K562 (cell line): ENCODE measurements around the gene GRWD1. TPM values are rescaled to one million over a fixed set of nuclear protein-coding genes. Genes with fewer than 3 reads are reported as not detected.

Experiments
- CCAR2 ChIP-seq: fragments of 200-400 bp; formaldehyde crosslinking; IDR thresholded peaks from 2 replicates; pipeline ENCODE4 v1.6.1; 2017; ENCODE audit warnings: mild to moderate bottlenecking, low read depth, low read length
- CGGBP1 ChIP-seq: fragments of 250-450 bp; sonication (Bioruptor Pico); IDR thresholded peaks from 2 replicates; pipeline ENCODE4 v1.9.0; 2021; ENCODE audit warnings: mild to moderate bottlenecking
- FOSL1 ChIP-seq: fragments of 200-800 bp; sonication (Bioruptor generic); conservative IDR thresholded peaks from 2 replicates; pipeline ENCODE4 v1.6.1; 2016; ENCODE audit warnings: missing genetic modification characterization, missing compliant biosample characterization
- KLF16 ChIP-seq: IDR thresholded peaks from 2 replicates; pipeline ENCODE4 v1.6.1; 2016; ENCODE audit warnings: antibody characterized with exemption
- NR2C2 ChIP-seq, 2 experiments: fragments of 200-800 bp in 1 of 2; sonication (Bioruptor generic) in 1 of 2; sonication (generic) in 1 of 2; formaldehyde crosslinking in 1 of 2; IDR thresholded peaks; 2 replicates each; pipeline versions ENCODE4 v1.6.1 to v1.8.0; 2016 to 2022; ENCODE audit warnings: mild to moderate bottlenecking in 1 of 2, missing compliant biosample characterization in 1 of 2, missing genetic modification characterization in 1 of 2, missing genetic modification reagents in 1 of 2
- RCOR1 ChIP-seq, 2 experiments: IDR thresholded peaks; 2 replicates each; pipeline ENCODE4 v1.6.1; 2012; ENCODE audit warnings: low read depth in 2 of 2, low read length in 2 of 2, borderline replicate concordance in 1 of 2, improper control_type of control experiment in 1 of 2
- RFX5 ChIP-seq: IDR thresholded peaks from 2 replicates; pipeline ENCODE4 v1.6.1; 2011; ENCODE audit warnings: low read depth, mild to moderate bottlenecking, improper control_type of control experiment, low read length
- SIN3A ChIP-seq, 2 experiments: fragments of 150-350 bp in 1 of 2; IDR thresholded peaks; 2 replicates each; pipeline ENCODE4 v1.6.1; 2011 to 2016; ENCODE audit warnings: borderline replicate concordance in 2 of 2, low read depth in 2 of 2, low read length in 2 of 2, mild to moderate bottlenecking in 2 of 2, moderate library complexity in 2 of 2; ENCODE audit not compliant: control insufficient read depth in 1 of 2
- SLC30A9 ChIP-seq: fragments of 250-450 bp; sonication (Bioruptor Pico); IDR thresholded peaks from 2 replicates; pipeline ENCODE4 v1.8.0; 2022; ENCODE audit warnings: mild to moderate bottlenecking, moderate library complexity
- SMAD2 ChIP-seq: fragments of 150-350 bp; IDR thresholded peaks from 2 replicates; pipeline ENCODE4 v1.6.1; 2014; ENCODE audit warnings: low read depth, mild to moderate bottlenecking, low read length
- SMARCC2 ChIP-seq: fragments of 450-650 bp; IDR thresholded peaks from 2 replicates; pipeline ENCODE4 v1.6.1; 2017; ENCODE audit warnings: antibody characterized with exemption, moderate library complexity, mild to moderate bottlenecking, low read depth
- SP2 ChIP-seq: IDR thresholded peaks from 2 replicates; pipeline ENCODE4 v1.6.1; 2011; ENCODE audit warnings: mild to moderate bottlenecking, low read depth, low read length, moderate library complexity; ENCODE audit not compliant: poor library complexity, severe bottlenecking; ENCODE audit errors: extremely low read depth
- STAG1 ChIP-seq: sonication (generic); formaldehyde crosslinking; IDR thresholded peaks from 2 replicates; pipeline ENCODE4 v1.5.0; 2020; ENCODE audit warnings: missing genetic modification reagents, borderline replicate concordance
- TAF9B ChIP-seq: fragments of 450-650 bp; IDR thresholded peaks from 2 replicates; pipeline ENCODE4 v1.6.1; 2018; ENCODE audit warnings: mild to moderate bottlenecking; ENCODE audit not compliant: partially characterized antibody
- ZNF316 ChIP-seq: fragments of 450-650 bp; IDR thresholded peaks from 2 replicates; pipeline ENCODE4 v1.6.1; 2016
- ZNF551 ChIP-seq: fragments of 250-450 bp; sonication (Bioruptor Pico); IDR thresholded peaks from 2 replicates; pipeline ENCODE4 v1.5.0; 2021; ENCODE audit warnings: mild to moderate bottlenecking, moderate library complexity
- ZNF57 ChIP-seq: fragments of 450-650 bp; formaldehyde crosslinking; IDR thresholded peaks from 2 replicates; pipeline ENCODE4 v1.4.0; 2020; ENCODE audit warnings: mild to moderate bottlenecking, moderate library complexity
- ZNF778 ChIP-seq: fragments of 450-650 bp; formaldehyde crosslinking; IDR thresholded peaks from 2 replicates; pipeline ENCODE4 v1.4.0; 2020; ENCODE audit warnings: mild to moderate bottlenecking, moderate library complexity
- ZSCAN29 ChIP-seq: fragments of 450-650 bp; IDR thresholded peaks from 2 replicates; pipeline ENCODE4 v1.6.1; 2017
- polyA plus RNA-seq, 8 experiments: library from polyadenylated mRNA; depleted of rRNA in 4 of 8; stranded (reverse) in 5 of 8; unstranded in 3 of 8; fragments of >200 nt; fragmentation: Nextera tagmentation in 2 of 8; fragmentation: Illumina TruSeq in 1 of 8; extraction: Ambion mirVana in 2 of 8; extraction: Trizol in 1 of 8; gene quantifications; 2 replicates each; pipeline versions ENCODE4 v1.2.1 to v1.2.3, GENCODE V29; 2011 to 2014; ENCODE audit warnings: inconsistent platforms in 1 of 8, missing spikeins in 1 of 8
- total RNA-seq, 7 experiments: library from RNA; depleted of rRNA in 6 of 7; stranded (reverse); fragments of >200 nt in 6 of 7; fragmentation: Illumina TruSeq in 2 of 7; extraction: Trizol in 2 of 7; gene quantifications; 2 replicates each; pipeline versions ENCODE4 v1.2.1 to v1.2.3, GENCODE V29; 2011 to 2021; ENCODE audit warnings: low replicate concordance in 1 of 7
- TF ChIP-seq, protein P1 (sequence below): fragments of 250-450 bp; sonication (Bioruptor Pico); IDR thresholded peaks from 2 replicates; pipeline ENCODE4 v1.5.0; 2021; ENCODE audit warnings: mild to moderate bottlenecking, borderline replicate concordance
- TF ChIP-seq, protein P2 (sequence below), 2 experiments: fragments of 150-350 bp in 1 of 2; IDR thresholded peaks; 2 replicates each; pipeline ENCODE4 v1.6.1; 2012 to 2016; ENCODE audit warnings: low read depth in 2 of 2, low read length in 2 of 2, mild to moderate bottlenecking in 1 of 2, moderate library complexity in 1 of 2
- TF ChIP-seq, protein P3 (sequence below): fragments of 450-650 bp; IDR thresholded peaks from 2 replicates; pipeline ENCODE4 v1.6.1; 2016

GRWD1 gene
- total and polyA plus RNA-seq, 9 of the 15 experiments (the other 6 are each of a cell fraction or from before 2014, with no cell fraction given): 1.5 to 87.2 (median 24.5) TPM

- TF ChIP-seq FOSL1 (tag) (peak; percentile 26; the same call in 1 of the 2 replicates), SMAD2 (no peak), CGGBP1 (CRISPR knock-in tag) (peak; percentile 52; the same call in 1 of the 2 replicates), ZNF778 (CRISPR knock-in tag) (no peak), CCAR2 (no peak), RCOR1 (IDR thresholded peaks at IDR 0.05; ENCODE audit: borderline replicate concordance in 1 of 2, low read depth in 2 of 2, low read length in 2 of 2) (no peak; a peak in 1 of 4 replicates), ZNF551 (CRISPR knock-in tag) (no peak), ZNF57 (CRISPR knock-in tag) (0 out of 2 replicates have a peak, but pooled peaks have one; percentile 59), ZNF316 (no peak), STAG1 (no peak), ZSCAN29 (no peak), SP2 (no peak), SIN3A (IDR thresholded peaks at IDR 0.05; ENCODE audit: borderline replicate concordance in 2 of 2, control insufficient read depth in 1 of 2, low read depth in 2 of 2, low read length in 2 of 2) (peak in 1 of 2 experiments; percentile 77; a peak in 2 of 4 replicates), SMARCC2 (no peak), RFX5 (no peak), SLC30A9 (CRISPR knock-in tag) (no peak), TAF9B (peak; percentile 83), KLF16 (no peak), NR2C2 (CRISPR knock-in tag; IDR thresholded peaks at IDR 0.05) (no peak), NR2C2 (tag; IDR thresholded peaks at IDR 0.05) (no peak)
- TF ChIP-seq, protein P1, sequence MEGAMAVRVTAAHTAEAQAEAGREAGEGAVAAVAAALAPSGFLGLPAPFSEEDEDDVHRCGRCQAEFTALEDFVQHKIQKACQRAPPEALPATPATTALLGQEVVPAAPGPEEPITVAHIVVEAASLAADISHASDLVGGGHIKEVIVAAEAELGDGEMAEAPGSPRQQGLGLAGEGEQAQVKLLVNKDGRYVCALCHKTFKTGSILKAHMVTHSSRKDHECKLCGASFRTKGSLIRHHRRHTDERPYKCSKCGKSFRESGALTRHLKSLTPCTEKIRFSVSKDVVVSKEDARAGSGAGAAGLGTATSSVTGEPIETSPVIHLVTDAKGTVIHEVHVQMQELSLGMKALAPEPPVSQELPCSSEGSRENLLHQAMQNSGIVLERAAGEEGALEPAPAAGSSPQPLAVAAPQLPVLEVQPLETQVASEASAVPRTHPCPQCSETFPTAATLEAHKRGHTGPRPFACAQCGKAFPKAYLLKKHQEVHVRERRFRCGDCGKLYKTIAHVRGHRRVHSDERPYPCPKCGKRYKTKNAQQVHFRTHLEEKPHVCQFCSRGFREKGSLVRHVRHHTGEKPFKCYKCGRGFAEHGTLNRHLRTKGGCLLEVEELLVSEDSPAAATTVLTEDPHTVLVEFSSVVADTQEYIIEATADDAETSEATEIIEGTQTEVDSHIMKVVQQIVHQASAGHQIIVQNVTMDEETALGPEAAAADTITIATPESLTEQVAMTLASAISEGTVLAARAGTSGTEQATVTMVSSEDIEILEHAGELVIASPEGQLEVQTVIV (CRISPR knock-in tag): no peak
- TF ChIP-seq, protein P2, sequence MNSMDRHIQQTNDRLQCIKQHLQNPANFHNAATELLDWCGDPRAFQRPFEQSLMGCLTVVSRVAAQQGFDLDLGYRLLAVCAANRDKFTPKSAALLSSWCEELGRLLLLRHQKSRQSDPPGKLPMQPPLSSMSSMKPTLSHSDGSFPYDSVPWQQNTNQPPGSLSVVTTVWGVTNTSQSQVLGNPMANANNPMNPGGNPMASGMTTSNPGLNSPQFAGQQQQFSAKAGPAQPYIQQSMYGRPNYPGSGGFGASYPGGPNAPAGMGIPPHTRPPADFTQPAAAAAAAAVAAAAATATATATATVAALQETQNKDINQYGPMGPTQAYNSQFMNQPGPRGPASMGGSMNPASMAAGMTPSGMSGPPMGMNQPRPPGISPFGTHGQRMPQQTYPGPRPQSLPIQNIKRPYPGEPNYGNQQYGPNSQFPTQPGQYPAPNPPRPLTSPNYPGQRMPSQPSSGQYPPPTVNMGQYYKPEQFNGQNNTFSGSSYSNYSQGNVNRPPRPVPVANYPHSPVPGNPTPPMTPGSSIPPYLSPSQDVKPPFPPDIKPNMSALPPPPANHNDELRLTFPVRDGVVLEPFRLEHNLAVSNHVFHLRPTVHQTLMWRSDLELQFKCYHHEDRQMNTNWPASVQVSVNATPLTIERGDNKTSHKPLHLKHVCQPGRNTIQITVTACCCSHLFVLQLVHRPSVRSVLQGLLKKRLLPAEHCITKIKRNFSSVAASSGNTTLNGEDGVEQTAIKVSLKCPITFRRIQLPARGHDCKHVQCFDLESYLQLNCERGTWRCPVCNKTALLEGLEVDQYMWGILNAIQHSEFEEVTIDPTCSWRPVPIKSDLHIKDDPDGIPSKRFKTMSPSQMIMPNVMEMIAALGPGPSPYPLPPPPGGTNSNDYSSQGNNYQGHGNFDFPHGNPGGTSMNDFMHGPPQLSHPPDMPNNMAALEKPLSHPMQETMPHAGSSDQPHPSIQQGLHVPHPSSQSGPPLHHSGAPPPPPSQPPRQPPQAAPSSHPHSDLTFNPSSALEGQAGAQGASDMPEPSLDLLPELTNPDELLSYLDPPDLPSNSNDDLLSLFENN (IDR thresholded peaks at IDR 0.05; ENCODE audit: low read depth in 2 of 2, low read length in 2 of 2): no peak
- TF ChIP-seq, protein P3, sequence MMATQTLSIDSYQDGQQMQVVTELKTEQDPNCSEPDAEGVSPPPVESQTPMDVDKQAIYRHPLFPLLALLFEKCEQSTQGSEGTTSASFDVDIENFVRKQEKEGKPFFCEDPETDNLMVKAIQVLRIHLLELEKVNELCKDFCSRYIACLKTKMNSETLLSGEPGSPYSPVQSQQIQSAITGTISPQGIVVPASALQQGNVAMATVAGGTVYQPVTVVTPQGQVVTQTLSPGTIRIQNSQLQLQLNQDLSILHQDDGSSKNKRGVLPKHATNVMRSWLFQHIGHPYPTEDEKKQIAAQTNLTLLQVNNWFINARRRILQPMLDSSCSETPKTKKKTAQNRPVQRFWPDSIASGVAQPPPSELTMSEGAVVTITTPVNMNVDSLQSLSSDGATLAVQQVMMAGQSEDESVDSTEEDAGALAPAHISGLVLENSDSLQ: no peak
These were observed 23.6 kb downstream of the GRWD1 start, which contains the start of gene CYTH2 (continued) for GRCh38 chr19:48469289-48469881.
